ENCODE results near the gene BHLHE23. TPM values are rescaled to one million over a fixed set of nuclear protein-coding genes. Genes with fewer than 3 reads are reported as not detected.

The BHLHE23 gene
- total and polyA plus RNA-seq, 2 donors (not counting 1 experiment from before 2014, with no cell fraction given): not detected

DNA sequence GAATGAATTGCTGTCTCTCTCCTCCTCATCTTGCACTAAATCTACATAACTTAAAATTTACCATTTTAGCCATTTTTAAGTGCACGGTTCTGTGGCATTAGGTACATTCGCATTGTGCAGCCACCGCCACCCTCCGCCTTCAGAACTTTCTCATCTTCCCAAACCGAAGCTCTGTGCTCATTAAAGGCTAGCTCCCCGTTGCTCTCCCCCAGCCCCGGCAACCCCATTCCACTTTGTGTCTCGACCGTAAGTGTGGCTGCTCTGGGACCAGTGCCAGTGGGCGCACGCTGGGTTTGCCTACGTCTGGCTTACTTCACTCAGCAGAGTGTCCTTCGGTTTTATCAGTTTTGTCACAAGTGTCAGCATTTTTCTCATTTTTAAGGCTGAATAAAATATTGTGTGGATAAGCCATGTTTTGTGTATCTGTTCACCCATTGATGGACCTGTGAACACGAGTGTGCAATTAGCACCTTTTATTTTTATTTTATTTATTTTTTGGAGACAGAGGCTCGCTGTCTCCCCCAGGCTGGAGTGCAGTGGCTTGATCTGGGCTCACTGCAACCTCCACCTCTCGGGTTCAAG, 37.5 kb downstream of the BHLHE23 start:
- Histone ChIP-seq H2AFZ (ENCODE audit: low read length) (no peak overlapping the region), H3K9ac (ENCODE audit: insufficient read depth, low read length) (no peak overlapping the region), H3K4me3 (replicated peaks in 1 of 4; ENCODE audit: control extremely low read depth in 1 of 4, insufficient read depth in 1 of 4, low read depth in 3 of 4, low read length in 4 of 4) (no peak overlapping the region), H3K4me2 (ENCODE audit: extremely low read depth, insufficient read depth, low read length) (no peak overlapping the region), H4K20me1 (ENCODE audit: control insufficient read depth, extremely low read depth, insufficient read depth, low read length) (no peaks in the 10 kb centered on the region), H3K27ac (ENCODE audit: insufficient read depth, low read length) (no peak overlapping the region), H3K36me3 (ENCODE audit: control insufficient read depth, insufficient read depth, low read length) (no peaks in the 10 kb centered on the region), H3K79me2 (ENCODE audit: control insufficient read depth, insufficient read depth, low read length) (no peaks in the 10 kb centered on the region), H3K9me3 (ENCODE audit: control insufficient read depth, insufficient read depth, low read depth, low read length) (no peaks in the 10 kb centered on the region), H3K4me1 (ENCODE audit: control insufficient read depth, extremely low read depth, insufficient read depth, low read length) (no peaks in the 10 kb centered on the region), H3K27me3 (ENCODE audit: control insufficient read depth, insufficient read depth, low read length) (peaks cover 6% of the 10 kb centered on the region)
- DNase-seq (ENCODE audit: low read depth in 2 of 2): no peak
- TF ChIP-seq, protein P1, sequence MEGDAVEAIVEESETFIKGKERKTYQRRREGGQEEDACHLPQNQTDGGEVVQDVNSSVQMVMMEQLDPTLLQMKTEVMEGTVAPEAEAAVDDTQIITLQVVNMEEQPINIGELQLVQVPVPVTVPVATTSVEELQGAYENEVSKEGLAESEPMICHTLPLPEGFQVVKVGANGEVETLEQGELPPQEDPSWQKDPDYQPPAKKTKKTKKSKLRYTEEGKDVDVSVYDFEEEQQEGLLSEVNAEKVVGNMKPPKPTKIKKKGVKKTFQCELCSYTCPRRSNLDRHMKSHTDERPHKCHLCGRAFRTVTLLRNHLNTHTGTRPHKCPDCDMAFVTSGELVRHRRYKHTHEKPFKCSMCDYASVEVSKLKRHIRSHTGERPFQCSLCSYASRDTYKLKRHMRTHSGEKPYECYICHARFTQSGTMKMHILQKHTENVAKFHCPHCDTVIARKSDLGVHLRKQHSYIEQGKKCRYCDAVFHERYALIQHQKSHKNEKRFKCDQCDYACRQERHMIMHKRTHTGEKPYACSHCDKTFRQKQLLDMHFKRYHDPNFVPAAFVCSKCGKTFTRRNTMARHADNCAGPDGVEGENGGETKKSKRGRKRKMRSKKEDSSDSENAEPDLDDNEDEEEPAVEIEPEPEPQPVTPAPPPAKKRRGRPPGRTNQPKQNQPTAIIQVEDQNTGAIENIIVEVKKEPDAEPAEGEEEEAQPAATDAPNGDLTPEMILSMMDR (conservative IDR thresholded peaks at IDR 0.05 in 1 of 2, IDR thresholded peaks at IDR 0.05 in 1 of 2; ENCODE audit: low read depth in 1 of 2, low read length in 2 of 2): no peak
- no peak for TF ChIP-seq EZH2 (IDR thresholded peaks at IDR 0.05; ENCODE audit: low read length, missing control alignments)

DNA sequence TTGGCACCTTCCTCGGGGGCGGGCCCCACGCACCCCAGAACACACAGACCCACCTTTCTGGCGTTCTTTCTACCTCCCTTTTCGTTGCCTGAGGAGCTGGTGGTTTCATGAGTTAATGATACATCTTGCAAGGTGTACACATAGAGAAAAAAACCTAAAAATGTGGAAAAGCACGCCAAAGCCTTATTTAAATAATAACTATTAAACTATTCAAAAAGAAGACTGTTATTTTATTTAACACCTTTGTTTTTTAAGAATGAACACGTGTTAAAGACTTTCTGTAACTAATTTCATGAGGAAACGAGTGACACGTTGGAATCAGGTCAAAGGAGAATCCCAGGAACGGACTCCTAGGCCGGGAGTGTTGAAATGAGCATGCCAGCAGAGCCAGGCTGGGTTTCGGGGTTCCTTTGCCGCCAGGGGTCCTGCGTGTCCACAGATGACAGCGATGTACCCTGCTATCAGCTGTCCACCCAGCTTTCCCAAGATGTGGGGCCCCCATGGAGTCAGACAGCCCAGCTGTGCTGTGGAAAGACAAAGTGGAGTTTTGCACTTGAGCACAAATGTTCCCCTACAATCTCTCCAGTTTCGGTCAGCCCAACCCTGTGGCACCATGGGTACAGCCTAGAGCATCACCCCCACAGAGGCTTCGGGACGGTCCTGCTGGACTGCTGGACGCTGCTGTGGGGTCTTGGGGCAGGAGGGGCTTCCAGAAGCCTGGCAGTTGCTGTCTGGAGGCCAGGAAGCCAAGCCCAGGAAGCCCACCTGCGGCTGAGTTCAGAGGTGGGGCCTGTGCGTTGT, 38.2 kb downstream of the BHLHE23 start:
- no peak overlapping the region for H2AFZ ChIP-seq (ENCODE audit: low read length)
- no peaks in the 10 kb centered on the region for H4K20me1 ChIP-seq (ENCODE audit: control insufficient read depth, extremely low read depth, insufficient read depth, low read length)
- no peaks in the 10 kb centered on the region for H3K4me1 ChIP-seq (ENCODE audit: control insufficient read depth, extremely low read depth, insufficient read depth, low read length)
- H3K4me2 ChIP-seq (ENCODE audit: extremely low read depth, insufficient read depth, low read length): no peak overlapping the region
- no peak overlapping the region for H3K9ac ChIP-seq (ENCODE audit: insufficient read depth, low read length)
- no peaks in the 10 kb centered on the region for H3K79me2 ChIP-seq (ENCODE audit: control insufficient read depth, insufficient read depth, low read length)
- H3K36me3 ChIP-seq (ENCODE audit: control insufficient read depth, insufficient read depth, low read length): no peaks in the 10 kb centered on the region
- no peak for DNase-seq (ENCODE audit: low read depth in 2 of 2)
- H3K9me3 ChIP-seq (ENCODE audit: control insufficient read depth, insufficient read depth, low read depth, low read length): no peaks in the 10 kb centered on the region
- no peak overlapping the region for H3K4me3 ChIP-seq (replicated peaks in 1 of 4; ENCODE audit: control extremely low read depth in 1 of 4, insufficient read depth in 1 of 4, low read depth in 3 of 4, low read length in 4 of 4)
- peaks cover 4% of the 10 kb centered on the region for H3K27me3 ChIP-seq (ENCODE audit: control insufficient read depth, insufficient read depth, low read length)
- H3K27ac ChIP-seq (ENCODE audit: insufficient read depth, low read length): no peak overlapping the region
- TF ChIP-seq EZH2 (IDR thresholded peaks at IDR 0.05; ENCODE audit: low read length, missing control alignments): no peak
- TF ChIP-seq, protein P1 (conservative IDR thresholded peaks at IDR 0.05 in 1 of 2, IDR thresholded peaks at IDR 0.05 in 1 of 2; ENCODE audit: low read depth in 1 of 2, low read length in 2 of 2): no peak

DNA sequence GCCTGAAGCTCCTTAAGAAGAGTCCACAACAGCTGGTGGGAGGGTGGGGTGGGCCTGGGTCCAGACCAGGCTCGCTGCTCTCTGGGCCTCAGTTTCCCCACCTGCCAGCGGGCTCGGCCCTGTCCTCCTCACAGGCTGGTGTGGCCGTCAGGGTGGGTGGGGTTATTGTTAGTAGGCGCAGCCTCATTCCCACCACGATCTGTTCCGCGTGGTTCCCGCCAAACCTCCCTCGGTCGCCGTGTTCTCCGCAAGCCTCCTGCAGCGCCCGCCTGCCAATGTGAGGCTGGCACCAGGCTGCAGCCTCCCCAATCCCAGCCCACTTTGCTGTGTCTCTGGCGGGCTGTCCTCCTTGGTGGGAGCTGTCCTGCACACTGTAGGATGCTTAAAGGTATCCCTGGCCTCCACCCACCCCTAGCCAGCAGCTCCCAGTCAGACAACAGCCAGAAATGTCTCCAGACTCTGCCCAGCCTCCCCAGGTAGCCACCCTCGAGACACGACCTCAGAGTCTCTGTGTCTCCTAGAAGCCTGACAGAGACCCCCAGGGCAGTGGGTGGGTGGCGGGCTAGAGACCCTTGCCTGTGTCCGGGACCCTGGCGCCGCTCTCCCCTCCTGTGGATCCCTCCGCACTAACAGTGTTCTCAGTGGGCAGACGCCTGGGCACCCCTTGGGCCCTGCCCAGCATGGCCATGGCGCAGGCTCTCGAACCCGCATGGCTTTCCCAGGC, 39.0 kb downstream of the BHLHE23 start:
- TF ChIP-seq, protein P1 (conservative IDR thresholded peaks at IDR 0.05 in 1 of 2, IDR thresholded peaks at IDR 0.05 in 1 of 2; ENCODE audit: low read depth in 1 of 2, low read length in 2 of 2): no peak
- TF ChIP-seq EZH2 (IDR thresholded peaks at IDR 0.05; ENCODE audit: low read length, missing control alignments): no peak
- H3K27me3 ChIP-seq (ENCODE audit: control insufficient read depth, insufficient read depth, low read length): peaks cover 1% of the 10 kb centered on the region
- H2AFZ ChIP-seq (ENCODE audit: low read length): no peak overlapping the region
- no peaks in the 10 kb centered on the region for H3K79me2 ChIP-seq (ENCODE audit: control insufficient read depth, insufficient read depth, low read length)
- no peak for DNase-seq (ENCODE audit: low read depth in 2 of 2)
- no peak overlapping the region for H3K9ac ChIP-seq (ENCODE audit: insufficient read depth, low read length)
- no peaks in the 10 kb centered on the region for H3K36me3 ChIP-seq (ENCODE audit: control insufficient read depth, insufficient read depth, low read length)
- no peak overlapping the region for H3K4me3 ChIP-seq (replicated peaks in 1 of 4; ENCODE audit: control extremely low read depth in 1 of 4, insufficient read depth in 1 of 4, low read depth in 3 of 4, low read length in 4 of 4)
- H4K20me1 ChIP-seq (ENCODE audit: control insufficient read depth, extremely low read depth, insufficient read depth, low read length): no peaks in the 10 kb centered on the region
- H3K4me2 ChIP-seq (ENCODE audit: extremely low read depth, insufficient read depth, low read length): no peak overlapping the region
- H3K9me3 ChIP-seq (ENCODE audit: control insufficient read depth, insufficient read depth, low read depth, low read length): no peaks in the 10 kb centered on the region
- H3K27ac ChIP-seq (ENCODE audit: insufficient read depth, low read length): no peak overlapping the region
- no peaks in the 10 kb centered on the region for H3K4me1 ChIP-seq (ENCODE audit: control insufficient read depth, extremely low read depth, insufficient read depth, low read length)
